Keratinocyte (primary cell): ENCODE data around the gene FAM177B. TPM values are rescaled to one million over a fixed set of nuclear protein-coding genes. Genes with fewer than 3 reads are reported as not detected.
"Not testable (repeated sequence)": the region's sequence is repeated elsewhere in the genome, so short reads cannot be mapped to it uniquely, and the experiment has no call there.

Experiments used
- DNase-seq: peaks from one replicate; pipeline ENCODE4 v3.0.0-alpha.2; 2011; ENCODE audit warnings: low read depth, missing footprints, low spot score
- FAIRE-seq: peaks from 2 replicates; lab custom pipeline; 2011; peaks lifted over from hg19 to GRCh38; lab: Jason Lieb, UNC
- H2AFZ ChIP-seq: 2 replicates; pipeline ENCODE4 v1.6.0; 2012; ENCODE audit warnings: low read length, control low read depth, inconsistent platforms; ENCODE audit not compliant: control insufficient read depth
- H3K27ac ChIP-seq: 2 replicates; pipeline ENCODE4 v1.5.1; 2011; ENCODE audit warnings: low read length; ENCODE audit not compliant: control insufficient read depth, insufficient read depth
- H3K27me3 ChIP-seq: 3 replicates; pipeline ENCODE4 v1.6.0; 2011; ENCODE audit warnings: low read length; ENCODE audit not compliant: control insufficient read depth, insufficient read depth; ENCODE audit errors: extremely low read depth
- H3K36me3 ChIP-seq, 2 experiments: 2 replicates in 1 of 2; 3 replicates in 1 of 2; pipeline ENCODE4 v1.5.1; 2011; ENCODE audit warnings: low read length in 2 of 2, mild to moderate bottlenecking in 1 of 2; ENCODE audit not compliant: control insufficient read depth in 2 of 2, insufficient read depth in 2 of 2; ENCODE audit errors: extremely low read depth in 1 of 2
- H3K4me1 ChIP-seq: 3 replicates; pipeline ENCODE4 v1.5.1; 2011; ENCODE audit warnings: low read length; ENCODE audit not compliant: control insufficient read depth, insufficient read depth; ENCODE audit errors: extremely low read depth
- H3K4me2 ChIP-seq: 3 replicates; pipeline ENCODE4 v1.6.0; 2011; ENCODE audit warnings: low read depth, low read length; ENCODE audit not compliant: control insufficient read depth, insufficient read depth; ENCODE audit errors: extremely low read depth
- H3K4me3 ChIP-seq, 3 experiments: fragments of 200-600 bp in 1 of 3; sonication (generic) in 1 of 3; 2 replicates in 2 of 3; 3 replicates in 1 of 3; pipeline ENCODE4 v1.5.1; 2011 to 2016; ENCODE audit warnings: low read length in 3 of 3, mild to moderate bottlenecking in 3 of 3, control low read depth in 2 of 3, inconsistent platforms in 1 of 3, low read depth in 1 of 3, mixed read lengths in 1 of 3, mixed run types in 1 of 3, moderate library complexity in 1 of 3; ENCODE audit not compliant: control insufficient read depth in 2 of 3, insufficient read depth in 2 of 3; ENCODE audit errors: extremely low read depth in 1 of 3
- H3K79me2 ChIP-seq: 2 replicates; pipeline ENCODE4 v1.6.0; 2012; ENCODE audit warnings: low read length; ENCODE audit not compliant: control insufficient read depth, insufficient read depth
- H3K9ac ChIP-seq: 3 replicates; pipeline ENCODE4 v1.6.0; 2011; ENCODE audit warnings: low read length; ENCODE audit not compliant: control insufficient read depth, insufficient read depth; ENCODE audit errors: extremely low read depth
- H3K9me1 ChIP-seq: 3 replicates; pipeline ENCODE4 v1.6.0; 2011; ENCODE audit warnings: low read length; ENCODE audit not compliant: control insufficient read depth, insufficient read depth; ENCODE audit errors: extremely low read depth
- H3K9me3 ChIP-seq: 2 replicates; pipeline ENCODE4 v1.5.1; 2012; ENCODE audit warnings: low read depth, low read length; ENCODE audit not compliant: control insufficient read depth
- H4K20me1 ChIP-seq: 3 replicates; pipeline ENCODE4 v1.6.0; 2011; ENCODE audit warnings: low read length; ENCODE audit not compliant: control insufficient read depth, insufficient read depth; ENCODE audit errors: extremely low read depth
- CTCF ChIP-seq, 3 experiments: IDR thresholded peaks in 1 of 3; conservative IDR thresholded peaks in 1 of 3; optimal IDR thresholded peaks in 1 of 3; 2 replicates in 2 of 3; 3 replicates in 1 of 3; pipeline versions ENCODE3 to v1.5.1; 2011; ENCODE audit warnings: low read length in 3 of 3, mild to moderate bottlenecking in 3 of 3, moderate library complexity in 2 of 3, control low read depth in 1 of 3, inconsistent platforms in 1 of 3; ENCODE audit not compliant: insufficient read depth in 2 of 3; ENCODE audit errors: extremely low read depth in 1 of 3
- EZH2 ChIP-seq: IDR thresholded peaks from one replicate; pipeline ENCODE4 v1.6.1; 2012; ENCODE audit warnings: inconsistent platforms, mild to moderate bottlenecking, low read length, moderate library complexity
- dilution Hi-C: fragments of 300-500 bp; cut with MboI; formaldehyde crosslinking; loops from one replicate; pipeline ENCODE4 v1.7.0; 2020; ENCODE audit warnings: low sequenced_read_pairs; ENCODE audit not compliant: extremely low pct_ligation_motif_present
- polyA plus RNA-seq, 5 experiments: library from polyadenylated mRNA; depleted of rRNA in 3 of 5; stranded (reverse) in 3 of 5; stranded (forward) in 1 of 5; unstranded in 1 of 5; fragments of >200 nt; gene quantifications; 1 replicate in 1 of 5; 2 replicates in 3 of 5; 3 replicates in 1 of 5; pipeline versions ENCODE4 v1.2.1 to v1.2.3, GENCODE V29; 2011 to 2012; ENCODE audit warnings: missing spikeins in 2 of 5, low read depth in 1 of 5, low replicate concordance in 1 of 5

FAM177B gene
- polyA plus RNA-seq, 1 donor (not counting 4 experiments of a cell fraction or from before 2014, with no cell fraction given): not detected

- H2AFZ ChIP-seq: no peak overlapping the region
- H3K27me3 ChIP-seq: no peaks in the 10 kb centered on the region
- H3K9ac ChIP-seq: no peak overlapping the region
- H3K9me3 ChIP-seq: no peaks in the 10 kb centered on the region
- no peaks in the 10 kb centered on the region for H4K20me1 ChIP-seq
- no peaks in the 10 kb centered on the region for H3K4me1 ChIP-seq
- H3K79me2 ChIP-seq: no peaks in the 10 kb centered on the region
- no peak for FAIRE-seq
- no peaks in the 10 kb centered on the region for H3K36me3 ChIP-seq
- H3K4me2 ChIP-seq: no peak overlapping the region
- dilution Hi-C loops: no loop called here
- no peaks in the 10 kb centered on the region for H3K9me1 ChIP-seq
- no peak overlapping the region for H3K4me3 ChIP-seq
- TF ChIP-seq CTCF (optimal IDR thresholded peaks at IDR 0.05 in 1 of 3, IDR thresholded peaks at IDR 0.05 in 1 of 3, conservative IDR thresholded peaks at IDR 0.05 in 1 of 3; ENCODE audit: extremely low read depth in 1 of 3, insufficient read depth in 2 of 3, low read length in 3 of 3) (no peak), EZH2 (no peak)
- no peak for DNase-seq
- no peak overlapping the region for H3K27ac ChIP-seq
Measured at GRCh38 chr1:222739465-222739864, 2.5 kb downstream of the FAM177B start.

- H3K9me3 ChIP-seq: no peaks in the 10 kb centered on the region
- no peaks in the 10 kb centered on the region for H3K9me1 ChIP-seq
- dilution Hi-C loops: no loop called here
- no peaks in the 10 kb centered on the region for H3K4me1 ChIP-seq
- DNase-seq (no peak), FAIRE-seq (no peak)
- H3K9ac ChIP-seq: no peak overlapping the region
- H3K4me2 ChIP-seq: no peak overlapping the region
- H3K27ac ChIP-seq: no peak overlapping the region
- H3K4me3 ChIP-seq: no peak overlapping the region
- TF ChIP-seq CTCF (optimal IDR thresholded peaks at IDR 0.05 in 1 of 3, IDR thresholded peaks at IDR 0.05 in 1 of 3, conservative IDR thresholded peaks at IDR 0.05 in 1 of 3; ENCODE audit: extremely low read depth in 1 of 3, insufficient read depth in 2 of 3, low read length in 3 of 3): no peak
- no peak for TF ChIP-seq EZH2
- no peak overlapping the region for H2AFZ ChIP-seq
- no peaks in the 10 kb centered on the region for H3K79me2 ChIP-seq
- H3K27me3 ChIP-seq: no peaks in the 10 kb centered on the region
- H3K36me3 ChIP-seq: no peaks in the 10 kb centered on the region
- H4K20me1 ChIP-seq: no peaks in the 10 kb centered on the region
Measured at GRCh38 chr1:222739929-222740328, 2.9 kb downstream of the FAM177B start.

- H3K27me3 ChIP-seq, H3K4me1 ChIP-seq, H3K9me3 ChIP-seq, H3K79me2 ChIP-seq, H3K4me3 ChIP-seq, dilution Hi-C loops, H3K9me1 ChIP-seq, H3K36me3 ChIP-seq, DNase-seq, H3K9ac ChIP-seq, H3K27ac ChIP-seq, H4K20me1 ChIP-seq, H3K4me2 ChIP-seq, H2AFZ ChIP-seq, FAIRE-seq: not testable (repeated sequence)
Measured at GRCh38 chr1:222741630-222742457, 4.8 kb downstream of the FAM177B start.
